ENCODE results near the gene DLG2.

The DLG2 gene

DNA sequence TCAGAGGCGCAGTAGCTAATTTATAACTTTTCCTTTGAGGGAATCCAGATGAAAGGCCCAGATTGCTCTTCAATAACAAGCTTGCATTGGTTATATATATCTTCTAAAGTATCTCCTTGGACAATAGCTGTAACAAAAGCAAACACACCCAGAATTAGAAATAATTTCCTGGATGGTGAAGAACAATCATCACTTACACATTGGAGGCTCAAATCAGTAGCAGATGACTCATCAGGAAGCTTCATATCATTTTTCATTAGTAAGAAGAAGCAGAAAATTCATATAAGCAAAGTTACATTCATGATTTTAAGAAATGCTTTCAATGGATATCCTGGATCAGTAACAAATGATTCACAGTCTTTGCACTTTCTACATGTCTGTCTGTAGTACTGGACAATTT, 2167.3 kb downstream of the DLG2 start:
- peaks cover 23% of the 10 kb centered on the region for H3K4me1 Mint-ChIP-seq
- no peaks in the 10 kb centered on the region for H3K36me3 Mint-ChIP-seq (ENCODE audit: low read depth)
- DNase-seq = no peak
- no peak overlapping the region for H3K4me3 Mint-ChIP-seq
- no peak overlapping the region for H3K27ac Mint-ChIP-seq
- H3K9me3 Mint-ChIP-seq = no peaks in the 10 kb centered on the region
- TF ChIP-seq, protein P1, sequence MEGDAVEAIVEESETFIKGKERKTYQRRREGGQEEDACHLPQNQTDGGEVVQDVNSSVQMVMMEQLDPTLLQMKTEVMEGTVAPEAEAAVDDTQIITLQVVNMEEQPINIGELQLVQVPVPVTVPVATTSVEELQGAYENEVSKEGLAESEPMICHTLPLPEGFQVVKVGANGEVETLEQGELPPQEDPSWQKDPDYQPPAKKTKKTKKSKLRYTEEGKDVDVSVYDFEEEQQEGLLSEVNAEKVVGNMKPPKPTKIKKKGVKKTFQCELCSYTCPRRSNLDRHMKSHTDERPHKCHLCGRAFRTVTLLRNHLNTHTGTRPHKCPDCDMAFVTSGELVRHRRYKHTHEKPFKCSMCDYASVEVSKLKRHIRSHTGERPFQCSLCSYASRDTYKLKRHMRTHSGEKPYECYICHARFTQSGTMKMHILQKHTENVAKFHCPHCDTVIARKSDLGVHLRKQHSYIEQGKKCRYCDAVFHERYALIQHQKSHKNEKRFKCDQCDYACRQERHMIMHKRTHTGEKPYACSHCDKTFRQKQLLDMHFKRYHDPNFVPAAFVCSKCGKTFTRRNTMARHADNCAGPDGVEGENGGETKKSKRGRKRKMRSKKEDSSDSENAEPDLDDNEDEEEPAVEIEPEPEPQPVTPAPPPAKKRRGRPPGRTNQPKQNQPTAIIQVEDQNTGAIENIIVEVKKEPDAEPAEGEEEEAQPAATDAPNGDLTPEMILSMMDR (IDR thresholded peaks at IDR 0.05) = no peak
- H3K27me3 Mint-ChIP-seq (ENCODE audit: low read depth, poor library complexity) = peaks cover 3% of the 10 kb centered on the region

DNA sequence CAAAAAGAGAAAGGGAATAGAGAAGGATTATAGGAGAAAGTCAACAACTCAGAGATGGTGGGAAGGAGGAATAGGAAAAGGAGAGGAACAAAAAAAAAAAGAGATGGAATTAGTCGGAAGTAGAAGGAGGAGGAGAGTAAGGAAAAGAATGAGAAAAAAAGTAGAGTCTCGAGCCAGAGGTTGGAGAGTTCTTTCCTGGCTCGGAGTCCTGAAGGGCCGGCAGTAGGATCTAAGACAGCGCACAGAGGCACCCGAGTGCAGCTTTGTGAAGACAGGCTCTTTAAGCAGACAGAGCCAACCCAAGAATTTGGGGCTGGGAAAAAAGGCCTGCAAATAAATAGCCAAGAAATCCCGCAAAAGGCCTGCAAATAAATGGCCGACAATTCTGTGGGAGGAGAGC, 2170.6 kb downstream of the DLG2 start:
- TF ChIP-seq, protein P1 (IDR thresholded peaks at IDR 0.05) = no peak
- Mint-ChIP-seq H3K9me3 (no peaks in the 10 kb centered on the region), H3K36me3 (ENCODE audit: low read depth) (no peaks in the 10 kb centered on the region), H3K27ac (no peak overlapping the region), H3K4me1 (peaks cover 17% of the 10 kb centered on the region), H3K4me3 (no peak overlapping the region), H3K27me3 (ENCODE audit: low read depth, poor library complexity) (peaks cover 3% of the 10 kb centered on the region)
- DNase-seq = no peak

DNA sequence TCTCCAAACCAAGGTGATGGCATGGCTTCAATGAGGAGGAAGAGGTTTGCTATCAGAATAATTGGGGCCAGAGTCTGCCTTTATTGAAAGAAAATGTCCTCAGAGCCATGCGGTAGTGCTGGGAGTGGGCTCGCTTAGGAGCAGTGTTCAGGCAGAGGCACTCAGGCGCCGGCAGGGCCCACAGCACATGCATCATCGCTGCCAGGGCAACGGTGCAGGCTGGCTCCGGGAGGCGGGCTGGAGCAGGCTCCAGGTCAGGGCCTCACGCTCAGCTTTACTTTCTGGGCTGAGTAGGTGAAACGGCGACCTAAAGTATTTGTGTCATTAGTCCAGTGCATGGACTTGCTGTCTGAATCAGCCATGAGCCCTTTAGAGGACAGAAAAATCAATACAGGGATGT, 2171.1 kb downstream of the DLG2 start:
- TF ChIP-seq, protein P1 (IDR thresholded peaks at IDR 0.05) = no peak
- peak; percentile 64 for DNase-seq
- H3K27ac Mint-ChIP-seq = no peak overlapping the region
- H3K4me3 Mint-ChIP-seq = no peak overlapping the region
- H3K4me1 Mint-ChIP-seq = peaks cover 17% of the 10 kb centered on the region
- no peaks in the 10 kb centered on the region for H3K36me3 Mint-ChIP-seq (ENCODE audit: low read depth)
- H3K27me3 Mint-ChIP-seq (ENCODE audit: low read depth, poor library complexity) = peaks cover 3% of the 10 kb centered on the region
- no peaks in the 10 kb centered on the region for H3K9me3 Mint-ChIP-seq

DNA sequence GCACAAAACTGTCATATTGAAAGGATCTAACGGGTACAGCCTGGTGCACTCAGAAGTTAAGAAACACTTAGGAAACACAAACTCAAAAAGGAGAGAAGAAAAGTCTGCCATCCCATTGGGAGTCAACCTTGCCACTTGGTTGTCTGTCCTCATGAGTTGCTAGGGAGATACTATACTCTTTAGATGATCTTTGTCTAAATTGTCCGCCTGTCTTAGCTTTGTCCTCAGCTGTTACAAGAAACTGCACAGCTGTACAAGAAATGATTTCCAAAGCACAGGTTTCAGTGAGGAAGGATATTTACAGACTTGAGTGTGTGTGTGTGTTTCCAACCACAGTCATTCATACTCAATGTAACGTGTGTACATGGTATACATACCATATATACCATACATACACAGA, 2171.8 kb downstream of the DLG2 start:
- no peak for DNase-seq
- H3K36me3 Mint-ChIP-seq (ENCODE audit: low read depth) = no peaks in the 10 kb centered on the region
- no peak overlapping the region for H3K27ac Mint-ChIP-seq
- no peak overlapping the region for H3K4me3 Mint-ChIP-seq
- peaks cover 3% of the 10 kb centered on the region for H3K27me3 Mint-ChIP-seq (ENCODE audit: low read depth, poor library complexity)
- peaks cover 17% of the 10 kb centered on the region for H3K4me1 Mint-ChIP-seq
- TF ChIP-seq, protein P1 (IDR thresholded peaks at IDR 0.05) = no peak
- H3K9me3 Mint-ChIP-seq = no peaks in the 10 kb centered on the region

DNA sequence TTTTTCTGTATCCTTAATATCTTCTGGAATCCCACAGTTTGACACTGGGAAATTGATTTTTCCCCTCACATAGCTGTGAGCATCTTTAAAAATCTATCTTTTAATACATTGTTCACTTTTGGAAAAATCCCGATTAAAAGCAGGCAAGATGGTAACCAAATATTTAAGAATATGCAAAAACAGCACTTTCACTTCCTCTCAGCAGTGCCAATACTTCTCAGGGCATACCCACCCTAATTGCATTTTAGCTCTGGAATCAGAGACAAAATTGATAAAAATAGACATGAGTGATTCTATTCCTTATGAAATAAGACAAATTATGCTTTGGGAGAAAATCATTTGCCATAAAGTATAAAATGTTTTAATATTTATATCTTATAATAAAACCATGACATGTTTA, 2172.5 kb downstream of the DLG2 start:
- Mint-ChIP-seq H3K27me3 (ENCODE audit: low read depth, poor library complexity) (peaks cover 3% of the 10 kb centered on the region), H3K4me1 (peaks cover 17% of the 10 kb centered on the region), H3K9me3 (no peaks in the 10 kb centered on the region), H3K4me3 (no peak overlapping the region), H3K27ac (no peak overlapping the region), H3K36me3 (ENCODE audit: low read depth) (no peaks in the 10 kb centered on the region)
- TF ChIP-seq, protein P1 (IDR thresholded peaks at IDR 0.05) = no peak
- DNase-seq = no peak

DNA sequence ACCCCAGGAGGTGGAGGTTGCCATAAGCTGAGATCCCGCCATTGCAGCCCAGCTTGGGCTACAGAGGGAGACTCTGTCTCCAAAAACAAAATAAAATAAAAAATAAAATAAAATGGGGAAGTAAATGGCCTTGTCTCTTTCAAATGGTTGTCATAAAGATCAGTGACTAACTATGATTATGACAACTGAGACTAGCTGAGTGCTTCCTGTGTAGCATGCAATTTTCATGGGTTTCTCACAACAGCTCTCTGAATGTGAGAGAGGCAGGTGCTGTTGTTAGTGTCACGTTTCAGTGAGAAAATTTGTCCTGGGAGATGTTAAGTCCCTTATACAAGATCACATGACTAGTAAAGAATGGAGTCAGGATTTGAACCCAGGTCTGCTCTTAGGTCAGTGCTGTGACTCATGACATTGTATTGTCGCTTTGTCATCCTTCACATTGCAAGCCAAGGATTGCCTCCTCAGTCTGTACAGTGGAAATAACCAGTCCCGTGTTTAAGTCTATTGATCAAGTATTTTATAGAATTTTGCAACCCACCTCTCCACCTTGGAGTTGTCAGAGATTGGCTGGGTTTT, 2177.7 kb downstream of the DLG2 start:
- TF ChIP-seq, protein P1 (IDR thresholded peaks at IDR 0.05) = no peak
- H3K4me3 Mint-ChIP-seq = no peak overlapping the region
- H3K4me1 Mint-ChIP-seq = no peaks in the 10 kb centered on the region

More for the DNA sequence above, 2177.7 kb downstream of the DLG2 start:
- H3K27me3 Mint-ChIP-seq (ENCODE audit: low read depth, poor library complexity) = peaks cover 2% of the 10 kb centered on the region
- H3K27ac Mint-ChIP-seq = no peak overlapping the region
- DNase-seq = no peak
- H3K9me3 Mint-ChIP-seq = peaks cover 22% of the 10 kb centered on the region
- peaks cover 5% of the 10 kb centered on the region for H3K36me3 Mint-ChIP-seq (ENCODE audit: low read depth)

All from nephron progenitor cell (in vitro differentiated cells).